IMR-90 (cell line): Measurements from ENCODE around the gene SFTA2. TPM values are rescaled to one million over a fixed set of nuclear protein-coding genes. Genes with fewer than 3 reads are reported as not detected.

ENCODE experiments used
- ATAC-seq: fragments of 200-7000 bp; cut with Tn5 transposase; 2 replicates; pipeline ENCODE4 v1.9.1; 2020; ENCODE audit warnings: low read depth, mild to moderate bottlenecking, moderate library complexity
- BruUV-seq: library from RNA; stranded (reverse); fragments of 400-500 nt; replicated peaks from 2 replicates; lab custom pipeline; 2021; lab: Mats Ljungman, UMichigan
- CTCF ChIA-PET: fragments of 300-600 bp; formaldehyde crosslinking; extraction: SDS; loops from one replicate; lab custom pipeline; 2021; ENCODE audit warnings: antibody characterized with exemption; lab: Yijun Ruan, JAX
- POLR2A ChIA-PET: fragments of 300-600 bp; sonication (Branson Sonifier 250); formaldehyde crosslinking; loops from one replicate; lab custom pipeline; 2022; ENCODE audit warnings: antibody characterized with exemption; ENCODE audit not compliant: unreplicated experiment; lab: Charles Lee
- DNase-seq: peaks from one replicate; pipeline ENCODE4 v3.0.0; 2013
- H2AFZ ChIP-seq: replicated peaks from 2 replicates; pipeline ENCODE3; 2013; ENCODE audit warnings: low read length, mild to moderate bottlenecking; ENCODE audit not compliant: poor library complexity
- H2AK5ac ChIP-seq: 2 replicates; pipeline ENCODE4 v1.6.1; 2013; ENCODE audit warnings: low read depth, low read length, inconsistent platforms
- H2AK9ac ChIP-seq: replicated peaks from 2 replicates; pipeline ENCODE3; 2013; ENCODE audit warnings: mild to moderate bottlenecking, low read depth, low read length, moderate library complexity; ENCODE audit not compliant: poor library complexity
- H2BK120ac ChIP-seq: 2 replicates; pipeline ENCODE4 v1.6.1; 2013; ENCODE audit warnings: low read depth, low read length, inconsistent platforms
- H2BK15ac ChIP-seq: 3 replicates; pipeline ENCODE4 v1.6.1; 2013; ENCODE audit warnings: low read depth, low read length, inconsistent platforms
- H2BK20ac ChIP-seq: 2 replicates; pipeline ENCODE4 v1.6.1; 2013; ENCODE audit warnings: low read depth, mild to moderate bottlenecking, inconsistent platforms, low read length, moderate library complexity
- H2BK5ac ChIP-seq: 2 replicates; pipeline ENCODE4 v1.6.1; 2013; ENCODE audit warnings: mild to moderate bottlenecking, low read depth, low read length, inconsistent platforms; ENCODE audit not compliant: poor library complexity, severe bottlenecking
- H3K14ac ChIP-seq: replicated peaks from 2 replicates; pipeline ENCODE4 v1.6.1; 2013; ENCODE audit warnings: low read depth, low read length, inconsistent platforms
- H3K18ac ChIP-seq: 2 replicates; pipeline ENCODE4 v1.6.1; 2013; ENCODE audit warnings: low read depth, low read length, control low read depth
- H3K23ac ChIP-seq: 2 replicates; pipeline ENCODE4 v1.6.1; 2013; ENCODE audit warnings: low read depth, low read length, inconsistent platforms
- H3K27ac ChIP-seq: 2 replicates; pipeline ENCODE4 v1.5.1; 2013; ENCODE audit warnings: mild to moderate bottlenecking, control low read depth, low read length; ENCODE audit not compliant: insufficient read depth
- H3K27me3 ChIP-seq: 2 replicates; pipeline ENCODE4 v1.6.1; 2013; ENCODE audit warnings: low read length; ENCODE audit not compliant: control insufficient read depth, insufficient read depth
- H3K36me3 ChIP-seq: 2 replicates; pipeline ENCODE4 v1.6.1; 2013; ENCODE audit warnings: low read length, mixed read lengths; ENCODE audit not compliant: control insufficient read depth, insufficient read depth
- H3K4ac ChIP-seq: 2 replicates; pipeline ENCODE4 v1.6.1; 2013; ENCODE audit warnings: low read depth, low read length, inconsistent platforms
- H3K4me1 ChIP-seq: 2 replicates; pipeline ENCODE4 v1.6.1; 2013; ENCODE audit warnings: low read length, mixed read lengths; ENCODE audit not compliant: control insufficient read depth, insufficient read depth
- H3K4me2 ChIP-seq: 2 replicates; pipeline ENCODE4 v1.6.1; 2013; ENCODE audit warnings: low read depth, mild to moderate bottlenecking, control low read depth, low read length, moderate library complexity
- H3K4me3 ChIP-seq: 2 replicates; pipeline ENCODE4 v1.5.1; 2013; ENCODE audit warnings: low read depth, mild to moderate bottlenecking, control low read depth, low read length, moderate library complexity; ENCODE audit not compliant: insufficient read depth
- H3K56ac ChIP-seq: 2 replicates; pipeline ENCODE4 v1.6.1; 2013; ENCODE audit warnings: low read length, inconsistent platforms; ENCODE audit not compliant: insufficient read depth; ENCODE audit errors: extremely low read depth
- H3K79me1 ChIP-seq, 2 experiments: 2 replicates each; pipeline ENCODE4 v1.6.1; 2013; ENCODE audit warnings: low read length in 2 of 2, inconsistent platforms in 1 of 2, low read depth in 1 of 2
- H3K9ac ChIP-seq: 2 replicates; pipeline ENCODE4 v1.6.1; 2013; ENCODE audit warnings: low read depth, low read length, control low read depth
- H3K9me1 ChIP-seq: 2 replicates; pipeline ENCODE4 v1.6.1; 2013; ENCODE audit warnings: low read length, inconsistent platforms; ENCODE audit not compliant: insufficient read depth
- H3K9me3 ChIP-seq: 2 replicates; pipeline ENCODE4 v1.6.1; 2013; ENCODE audit warnings: low read length; ENCODE audit not compliant: control insufficient read depth, insufficient read depth
- H4K20me1 ChIP-seq: 2 replicates; pipeline ENCODE4 v1.6.1; 2013; ENCODE audit warnings: low read length, inconsistent platforms; ENCODE audit not compliant: insufficient read depth
- H4K5ac ChIP-seq: 2 replicates; pipeline ENCODE4 v1.6.1; 2013; ENCODE audit warnings: mild to moderate bottlenecking, low read depth, low read length, control low read depth
- H4K8ac ChIP-seq, 2 experiments: 2 replicates each; pipeline ENCODE4 v1.6.1; 2013; ENCODE audit warnings: low read depth in 2 of 2, low read length in 2 of 2, control low read depth in 1 of 2, inconsistent platforms in 1 of 2
- H4K91ac ChIP-seq: 2 replicates; pipeline ENCODE4 v1.6.1; 2013; ENCODE audit warnings: low read depth, low read length, inconsistent platforms; ENCODE audit not compliant: insufficient read depth
- ELK1 ChIP-seq: fragments of 150-350 bp; IDR thresholded peaks from 2 replicates; pipeline ENCODE4 v1.6.1; 2016; ENCODE audit warnings: low read depth, mild to moderate bottlenecking, low read length, moderate library complexity, borderline replicate concordance
- FOS ChIP-seq: fragments of 150-350 bp; IDR thresholded peaks from 2 replicates; pipeline ENCODE4 v1.6.1; 2016; ENCODE audit warnings: low read depth, low read length
- RFX5 ChIP-seq: IDR thresholded peaks from 2 replicates; pipeline ENCODE4 v1.8.0; 2012; ENCODE audit warnings: low read depth, mild to moderate bottlenecking, low read length, moderate library complexity
- WGBS, 2 experiments: methylation state at CpG; one replicate each; pipeline versions ENCODE4 v1.1.5 to v1.1.7; 2013; ENCODE audit warnings: missing lambda C conversion rate in 2 of 2; ENCODE audit not compliant: insufficient read length in 1 of 2; ENCODE audit errors: extremely low coverage in 2 of 2; 5-methylcytosine and 5-hydroxymethylcytosine counted together
- dilution Hi-C: fragments of 300-500 bp; cut with HindIII; formaldehyde crosslinking; loops from one replicate; pipeline ENCODE4 v1.14.3; 2018; ENCODE audit warnings: low sequenced_read_pairs; ENCODE audit not compliant: unreplicated experiment
- in situ Hi-C: fragments of 300-500 bp; cut with MboI; formaldehyde crosslinking; loops from 3 replicates; pipeline ENCODE4 v1.14.3; 2019; ENCODE audit warnings: low sequenced_read_pairs, inconsistent platforms, mixed read lengths
- intact Hi-C: fragments of 100-400 bp; cut with micrococcal nuclease; formaldehyde crosslinking; loops from 2 replicates; pipeline ENCODE4 v1.10.0; 2022
- polyA plus RNA-seq, 3 experiments: library from polyadenylated mRNA; depleted of rRNA; stranded (reverse); fragments of >200 nt; gene quantifications; 2 replicates each; pipeline ENCODE4 v1.2.3, GENCODE V29; 2012; ENCODE audit warnings: low replicate concordance in 1 of 3
- total RNA-seq: library from RNA; depleted of rRNA; stranded (reverse); fragments of >200 nt; gene quantifications from 2 replicates; pipeline ENCODE4 v1.2.3, GENCODE V29; 2012
- TF ChIP-seq, protein P1 (sequence below): conservative IDR thresholded peaks from 2 replicates; pipeline ENCODE4 v1.5.1; 2012; ENCODE audit warnings: mild to moderate bottlenecking, low read depth, low read length, improper control_type of control experiment

The SFTA2 gene
- total and polyA plus RNA-seq, 2 of the 4 experiments (the other 2 are of a cell fraction): not detected

DNA sequence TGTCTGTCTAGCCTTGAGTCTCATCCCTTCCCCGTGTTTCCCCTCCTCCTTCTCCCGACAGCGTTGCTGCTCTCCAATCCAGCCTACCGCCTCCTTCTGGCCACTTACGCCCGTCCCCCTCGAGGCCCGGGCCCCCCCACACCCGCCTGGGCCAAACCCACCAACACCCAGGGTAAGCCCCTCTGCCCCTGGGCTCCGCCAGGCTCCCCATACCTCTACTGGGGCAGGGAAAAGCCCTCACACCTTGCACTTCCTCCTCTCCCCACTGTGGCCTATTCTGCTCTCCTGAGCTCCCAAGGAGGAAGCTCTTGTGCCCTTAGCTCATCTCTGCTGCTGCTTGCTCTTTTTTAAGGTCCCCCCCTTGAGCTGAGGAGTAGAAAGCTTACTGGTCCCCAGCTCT, 36.6 kb downstream of the SFTA2 start:
- H2BK15ac ChIP-seq: no peak overlapping the region
- H4K8ac ChIP-seq: no peak overlapping the region
- in situ Hi-C loops: no loop called here
- no peak overlapping the region for H3K9ac ChIP-seq
- ATAC-seq (no peak), DNase-seq (no peak)
- H3K18ac ChIP-seq: no peak overlapping the region
- intact Hi-C loops: no loop called here
- no peaks in the 10 kb centered on the region for H3K27me3 ChIP-seq
- H3K36me3 ChIP-seq: peaks cover 71% of the 10 kb centered on the region
- no peak overlapping the region for H4K5ac ChIP-seq
- ChIA-PET CTCF (interaction anchor here (0.6 to 0.9 kb wide), 3 partner anchors 10 to 187 kb away, joined by 3 to 4 read pairs (median 3); no protein-coding TSS in a partner anchor), POLR2A (interaction anchor here (0.6 kb wide), 1 partner anchor 13 kb away, joined by 3 read pairs; no protein-coding TSS in a partner anchor)
- no peak overlapping the region for H3K4ac ChIP-seq
- H3K56ac ChIP-seq: no peak overlapping the region
- peaks cover 0 to 10% of the 10 kb centered on the region in 2 experiments; a peak in 2 of 4 replicates for H3K79me1 ChIP-seq
- no peaks in the 10 kb centered on the region for H3K9me1 ChIP-seq
- no peak overlapping the region for H2BK5ac ChIP-seq
- H2AFZ ChIP-seq: no peak overlapping the region
- 82% methylated on average over 9 of the region's 10 CpGs; no CpG with 5 or more reads in 1 of the 2 experiments for WGBS, 2 experiments
- no peak overlapping the region for H3K4me3 ChIP-seq
- H2BK20ac ChIP-seq: no peak overlapping the region
- H2BK120ac ChIP-seq: no peak overlapping the region
- BruUV-seq: no TSS peak
- no peaks in the 10 kb centered on the region for H3K4me1 ChIP-seq
- dilution Hi-C loops: no loop called here
- no peak overlapping the region for H3K23ac ChIP-seq
- no peak overlapping the region for H4K91ac ChIP-seq
- TF ChIP-seq RFX5 (no peak), FOS (no peak), ELK1 (no peak)
- TF ChIP-seq, protein P1, sequence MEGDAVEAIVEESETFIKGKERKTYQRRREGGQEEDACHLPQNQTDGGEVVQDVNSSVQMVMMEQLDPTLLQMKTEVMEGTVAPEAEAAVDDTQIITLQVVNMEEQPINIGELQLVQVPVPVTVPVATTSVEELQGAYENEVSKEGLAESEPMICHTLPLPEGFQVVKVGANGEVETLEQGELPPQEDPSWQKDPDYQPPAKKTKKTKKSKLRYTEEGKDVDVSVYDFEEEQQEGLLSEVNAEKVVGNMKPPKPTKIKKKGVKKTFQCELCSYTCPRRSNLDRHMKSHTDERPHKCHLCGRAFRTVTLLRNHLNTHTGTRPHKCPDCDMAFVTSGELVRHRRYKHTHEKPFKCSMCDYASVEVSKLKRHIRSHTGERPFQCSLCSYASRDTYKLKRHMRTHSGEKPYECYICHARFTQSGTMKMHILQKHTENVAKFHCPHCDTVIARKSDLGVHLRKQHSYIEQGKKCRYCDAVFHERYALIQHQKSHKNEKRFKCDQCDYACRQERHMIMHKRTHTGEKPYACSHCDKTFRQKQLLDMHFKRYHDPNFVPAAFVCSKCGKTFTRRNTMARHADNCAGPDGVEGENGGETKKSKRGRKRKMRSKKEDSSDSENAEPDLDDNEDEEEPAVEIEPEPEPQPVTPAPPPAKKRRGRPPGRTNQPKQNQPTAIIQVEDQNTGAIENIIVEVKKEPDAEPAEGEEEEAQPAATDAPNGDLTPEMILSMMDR: no peak
- no peak overlapping the region for H3K4me2 ChIP-seq
- H2AK9ac ChIP-seq: no peak overlapping the region
- no peak overlapping the region for H3K27ac ChIP-seq
- H2AK5ac ChIP-seq: no peak overlapping the region
- H3K14ac ChIP-seq: no peak overlapping the region
- H4K20me1 ChIP-seq: no peaks in the 10 kb centered on the region; the same call in 1 of the 2 replicates
- no peaks in the 10 kb centered on the region for H3K9me3 ChIP-seq
